HG03060 (cell line): ENCODE data around the gene CYP2W1.
"Not testable (repeated sequence)": the region's sequence is repeated elsewhere in the genome, so short reads cannot be mapped to it uniquely, and the experiment has no call there.

Experiments used
- ATAC-seq: cut with Tn5 transposase; IDR thresholded peaks from one replicate; pipeline ENCODE4 v1.9.1; 2021; ENCODE audit warnings: low read depth, moderate number of reproducible peaks; ENCODE audit not compliant: unreplicated experiment

The CYP2W1 gene

GRCh38 chr7:994592-995308, 11.8 kb downstream of the CYP2W1 start:
- no peak for ATAC-seq

- no peak for ATAC-seq
Measured at GRCh38 chr7:995571-995970, 12.6 kb downstream of the CYP2W1 start.

GRCh38 chr7:996079-996872, 13.3 kb downstream of the CYP2W1 start:
- no peak for ATAC-seq

- ATAC-seq = no peak
Measured at GRCh38 chr7:997404-998395, 14.7 kb downstream of the CYP2W1 start.

- ATAC-seq = no peak
Measured at GRCh38 chr7:999149-999879, 16.3 kb downstream of the CYP2W1 start.

GRCh38 chr7:999941-1000935, 17.3 kb downstream of the CYP2W1 start:
- ATAC-seq = no peak

- ATAC-seq = not testable (repeated sequence)
Measured at GRCh38 chr7:1001069-1001770, 18.2 kb downstream of the CYP2W1 start.

GRCh38 chr7:1002026-1002425, 19.0 kb downstream of the CYP2W1 start:
- not testable (repeated sequence) for ATAC-seq

- not testable (repeated sequence) for ATAC-seq
Measured at GRCh38 chr7:1002445-1002844, 19.5 kb downstream of the CYP2W1 start.

- ATAC-seq = no peak
Measured at GRCh38 chr7:1004018-1004852, 21.3 kb downstream of the CYP2W1 start.

GRCh38 chr7:1005303-1005702, 22.3 kb downstream of the CYP2W1 start:
- no peak for ATAC-seq

GRCh38 chr7:1007901-1008300, 24.9 kb downstream of the CYP2W1 start:
- ATAC-seq = no peak

- ATAC-seq = no peak
Measured at GRCh38 chr7:1008733-1009363, 25.9 kb downstream of the CYP2W1 start.

GRCh38 chr7:1009747-1010146, 26.8 kb downstream of the CYP2W1 start:
- ATAC-seq = no peak

GRCh38 chr7:1010226-1010625, 27.2 kb downstream of the CYP2W1 start:
- ATAC-seq = no peak

GRCh38 chr7:1011297-1012003, 28.5 kb downstream of the CYP2W1 start:
- ATAC-seq = no peak
